Spleen (tissue), 11 donors: Measurements from ENCODE around the gene CACNA2D4. TPM values are rescaled to one million over a fixed set of nuclear protein-coding genes. Genes with fewer than 3 reads are reported as not detected.
A peak's percentile ranks its signal among the peaks of the same experiment; 100 is the strongest.

ENCODE experiments used
- DNase-seq: peaks from one replicate; pipeline ENCODE4 v3.0.0-alpha.2; 2020
- H3K27ac ChIP-seq, 8 donors: fragments of 200-600 bp; sonication (generic) in 7 of 8; 1 replicate in 4 of 8; 2 replicates in 4 of 8; pipeline versions ENCODE4 v1.5.0 to v1.8.0; 2016 to 2021; ENCODE audit warnings: inconsistent platforms in 4 of 8, mild to moderate bottlenecking in 4 of 8, moderate library complexity in 1 of 8
- H3K27me3 ChIP-seq, 7 donors: fragments of 200-600 bp; sonication (generic) in 6 of 7; replicated peaks in 1 of 7; 1 replicate in 4 of 7; 2 replicates in 3 of 7; pipeline versions ENCODE4 v1.5.0 to v1.8.0; 2016 to 2021; ENCODE audit warnings: inconsistent platforms in 3 of 7, mild to moderate bottlenecking in 1 of 7
- H3K36me3 ChIP-seq, 6 donors: fragments of 200-600 bp; sonication (generic) in 5 of 6; 1 replicate in 4 of 6; 2 replicates in 2 of 6; pipeline versions ENCODE4 v1.5.0 to v1.8.0; 2016 to 2021; ENCODE audit warnings: inconsistent platforms in 2 of 6
- H3K4me1 ChIP-seq, 6 donors: fragments of 200-600 bp; sonication (generic) in 5 of 6; 1 replicate in 3 of 6; 2 replicates in 3 of 6; pipeline versions ENCODE4 v1.5.0 to v1.8.0; 2016 to 2021; ENCODE audit warnings: inconsistent platforms in 3 of 6
- H3K4me3 ChIP-seq, 8 donors: fragments of 200-600 bp; sonication (generic) in 7 of 8; 1 replicate in 4 of 8; 2 replicates in 4 of 8; pipeline versions ENCODE4 v1.5.0 to v1.8.0; 2016 to 2021; ENCODE audit warnings: inconsistent platforms in 4 of 8, mild to moderate bottlenecking in 4 of 8, moderate library complexity in 2 of 8
- H3K9me3 ChIP-seq, 8 donors: fragments of 200-600 bp; sonication (generic) in 7 of 8; 1 replicate in 4 of 8; 2 replicates in 4 of 8; pipeline versions ENCODE4 v1.5.0 to v1.8.0; 2016 to 2021; ENCODE audit warnings: inconsistent platforms in 4 of 8
- POLR2A ChIP-seq, 3 donors: fragments of 450-650 bp; IDR thresholded peaks; one replicate each; pipeline ENCODE4 v1.5.1; 2017; ENCODE audit warnings: antibody characterized with exemption in 3 of 3, mild to moderate bottlenecking in 1 of 3
- POLR2AphosphoS5 ChIP-seq, 3 donors: sonication (generic); formaldehyde crosslinking; IDR thresholded peaks; one replicate each; pipeline ENCODE4 v1.5.1; 2017; ENCODE audit warnings: antibody characterized with exemption in 3 of 3
- WGBS, 5 donors: extraction: QIAGEN DNeasy Blood & Tissue Kit in 3 of 5; methylation state at CpG; one replicate each; pipeline versions ENCODE4 v1.1.5 to v1.1.7; 2013 to 2018; 5-methylcytosine and 5-hydroxymethylcytosine counted together
- intact Hi-C: fragments of 100-400 bp; cut with DNase I; formaldehyde crosslinking; loops from one replicate; pipeline ENCODE4 v1.15.0; 2023; ENCODE audit warnings: low total_unique reads
- polyA plus RNA-seq, 3 donors: library from polyadenylated mRNA; stranded (reverse); fragments of 200-250 nt; gene quantifications; one replicate each; pipeline ENCODE4 v1.2.1, GENCODE V29; 2013
- total RNA-seq, 7 donors: library from RNA; depleted of rRNA in 3 of 7; stranded (reverse); fragments of >200 nt in 3 of 7; fragmentation: NEBNext Ultra II Directional in 4 of 7; extraction: Animal tissue kit (Norgen Biotek cat#: 25700) in 4 of 7; gene quantifications; one replicate each; pipeline versions ENCODE4 v1.1.0 to v1.2.1, GENCODE V29; 2016 to 2021
- TF ChIP-seq, protein P1 (sequence below), 11 experiments: fragments of 200-600 bp in 7 of 11; fragments of 450-650 bp in 4 of 11; sonication (generic) in 4 of 11; IDR thresholded peaks in 8 of 11; conservative IDR thresholded peaks in 3 of 11; 1 replicate in 7 of 11; 2 replicates in 4 of 11; pipeline versions ENCODE4 v1.4.0 to v1.8.0; 2016 to 2021; ENCODE audit warnings: antibody characterized with exemption in 11 of 11, inconsistent platforms in 4 of 11, mild to moderate bottlenecking in 1 of 11
- donor health status: healthy with polysubstance abuse.
- donor health status: DM: no; HTN: no; CAD: no; lungs with moderate emphysema.
- donor health status: DM: no; HTN: no; CAD: no.
- donor health status: Bipolar disorder and iron deficiency.
- donor health status: healthy.
- donor health status: DM: no; HTN: no; CAD: no.
- donor health status: DM: yes; HTN: yes; CAD: no.

The CACNA2D4 gene
- total and polyA plus RNA-seq, 10 donors: 3.3 to 11.8 (median 7.0) TPM

DNA sequence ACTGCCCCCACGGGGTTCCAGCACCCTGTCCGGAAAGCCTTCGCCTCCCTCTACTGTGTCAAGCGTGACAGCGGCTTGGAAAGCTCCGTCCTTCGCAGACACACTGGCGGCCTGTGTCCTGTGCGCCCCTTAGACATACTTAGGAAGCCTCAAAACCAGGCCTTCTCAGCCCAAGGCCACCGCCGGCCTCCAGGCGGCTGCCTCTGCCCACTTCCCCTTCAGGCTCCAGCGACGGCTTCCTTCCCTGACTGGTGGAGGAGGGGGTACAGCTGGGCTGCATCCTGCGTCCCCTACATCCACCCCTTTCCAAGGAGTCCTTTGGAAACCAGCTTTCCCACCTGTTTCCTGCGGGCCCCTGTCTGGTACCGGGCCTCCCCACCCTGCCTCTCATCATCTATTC lies 2.5 kb upstream of the CACNA2D4 start:
- Histone ChIP-seq H3K9me3 (no peaks in the 10 kb centered on the region), H3K27me3 (peaks cover 0 to 17% (median 3%) of the 10 kb centered on the region in 7 donors), H3K4me1 (peaks cover 0 to 91% (median 37%) of the 10 kb centered on the region in 6 donors), H3K36me3 (no peaks in the 10 kb centered on the region), H3K4me3 (peak overlapping the region in 2 of 8 donors; percentile 25 to 27), H3K27ac (peak overlapping the region in 4 of 8 donors; percentile 12 to 70 (median 56))
- DNase-seq: peak; percentile 91
- TF ChIP-seq, protein P1, sequence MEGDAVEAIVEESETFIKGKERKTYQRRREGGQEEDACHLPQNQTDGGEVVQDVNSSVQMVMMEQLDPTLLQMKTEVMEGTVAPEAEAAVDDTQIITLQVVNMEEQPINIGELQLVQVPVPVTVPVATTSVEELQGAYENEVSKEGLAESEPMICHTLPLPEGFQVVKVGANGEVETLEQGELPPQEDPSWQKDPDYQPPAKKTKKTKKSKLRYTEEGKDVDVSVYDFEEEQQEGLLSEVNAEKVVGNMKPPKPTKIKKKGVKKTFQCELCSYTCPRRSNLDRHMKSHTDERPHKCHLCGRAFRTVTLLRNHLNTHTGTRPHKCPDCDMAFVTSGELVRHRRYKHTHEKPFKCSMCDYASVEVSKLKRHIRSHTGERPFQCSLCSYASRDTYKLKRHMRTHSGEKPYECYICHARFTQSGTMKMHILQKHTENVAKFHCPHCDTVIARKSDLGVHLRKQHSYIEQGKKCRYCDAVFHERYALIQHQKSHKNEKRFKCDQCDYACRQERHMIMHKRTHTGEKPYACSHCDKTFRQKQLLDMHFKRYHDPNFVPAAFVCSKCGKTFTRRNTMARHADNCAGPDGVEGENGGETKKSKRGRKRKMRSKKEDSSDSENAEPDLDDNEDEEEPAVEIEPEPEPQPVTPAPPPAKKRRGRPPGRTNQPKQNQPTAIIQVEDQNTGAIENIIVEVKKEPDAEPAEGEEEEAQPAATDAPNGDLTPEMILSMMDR (IDR thresholded peaks at IDR 0.05 in 8 of 11, conservative IDR thresholded peaks at IDR 0.05 in 3 of 11): peak in 2 of 11 experiments; percentile 12 to 42
- peak in 2 of 3 donors; percentile 65 to 70 for TF ChIP-seq POLR2AphosphoS5 (IDR thresholded peaks at IDR 0.05)
- no peak for TF ChIP-seq POLR2A (IDR thresholded peaks at IDR 0.05)
- 16 to 36% (median 19%) methylated on average over 17 of the region's 17 CpGs for WGBS, 5 donors
- intact Hi-C loops: no loop called here

DNA sequence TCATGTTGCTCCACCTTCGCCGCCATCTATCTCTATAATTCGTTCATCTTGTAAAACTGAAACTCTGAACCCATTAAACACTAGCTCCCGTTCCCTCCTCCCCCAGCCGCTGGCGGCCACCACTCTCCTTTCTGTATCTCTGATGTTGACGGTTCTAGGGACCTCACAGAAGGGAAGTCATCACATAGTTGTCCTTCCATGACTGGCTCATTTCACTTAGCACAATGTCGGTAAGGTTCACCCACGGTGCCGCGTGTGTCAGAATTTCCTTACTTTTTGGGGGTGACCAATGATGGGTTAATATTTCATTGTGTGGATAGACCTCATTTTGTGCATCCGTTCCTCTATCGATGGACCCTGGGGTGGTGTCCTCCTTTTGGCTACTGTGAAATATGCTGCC lies 2.0 kb upstream of the CACNA2D4 start:
- TF ChIP-seq POLR2AphosphoS5 (IDR thresholded peaks at IDR 0.05) (no peak), POLR2A (IDR thresholded peaks at IDR 0.05) (no peak)
- TF ChIP-seq, protein P1 (IDR thresholded peaks at IDR 0.05 in 8 of 11, conservative IDR thresholded peaks at IDR 0.05 in 3 of 11): no peak

DNA sequence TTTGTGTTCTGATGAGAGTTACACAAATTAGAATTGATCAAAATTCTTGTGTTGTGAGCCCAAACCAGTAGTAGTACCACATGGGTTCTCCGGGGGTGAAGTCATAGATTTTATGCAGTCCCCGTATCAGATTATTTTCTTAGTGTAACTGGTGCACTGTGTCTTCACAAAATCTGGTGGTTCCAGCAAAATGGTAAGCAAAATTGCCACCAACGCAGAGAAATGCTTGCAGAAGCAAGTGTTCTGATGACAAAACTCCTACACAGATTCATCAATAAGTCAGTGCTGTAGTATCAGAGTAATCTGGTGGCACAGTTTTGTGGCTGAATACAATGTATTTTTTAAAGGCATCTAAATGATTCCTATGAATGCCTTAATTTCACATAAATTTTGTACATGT lies 1.3 kb upstream of the CACNA2D4 start:
- Histone ChIP-seq H3K27me3 (peaks cover 0 to 6% (median 3%) of the 10 kb centered on the region in 7 donors), H3K4me3 (no peak overlapping the region), H3K27ac (no peak overlapping the region), H3K9me3 (no peaks in the 10 kb centered on the region), H3K4me1 (peaks cover 0 to 86% (median 30%) of the 10 kb centered on the region in 6 donors), H3K36me3 (no peaks in the 10 kb centered on the region)
- TF ChIP-seq, protein P1 (IDR thresholded peaks at IDR 0.05 in 8 of 11, conservative IDR thresholded peaks at IDR 0.05 in 3 of 11): no peak
- no peak for TF ChIP-seq POLR2AphosphoS5 (IDR thresholded peaks at IDR 0.05)
- TF ChIP-seq POLR2A (IDR thresholded peaks at IDR 0.05): no peak
- 88 to 96% (median 94%) methylated on average over 3 of the region's 3 CpGs for WGBS, 5 donors
- no peak for DNase-seq
- intact Hi-C loops: no loop called here

More for the DNA sequence above, 2.0 kb upstream of the CACNA2D4 start:
- peaks cover 0 to 13% (median 3%) of the 10 kb centered on the region in 7 donors for H3K27me3 ChIP-seq
- H3K4me3 ChIP-seq: no peak overlapping the region
- H3K27ac ChIP-seq: peak overlapping the region in 1 of 8 donors; percentile 70
- peaks cover 0 to 92% (median 37%) of the 10 kb centered on the region in 6 donors for H3K4me1 ChIP-seq
- intact Hi-C loops: no loop called here
- H3K36me3 ChIP-seq: no peaks in the 10 kb centered on the region
- 90 to 94% (median 91%) methylated on average over 13 of the region's 13 CpGs for WGBS, 5 donors
- no peaks in the 10 kb centered on the region for H3K9me3 ChIP-seq
- peak; percentile 63 for DNase-seq

DNA sequence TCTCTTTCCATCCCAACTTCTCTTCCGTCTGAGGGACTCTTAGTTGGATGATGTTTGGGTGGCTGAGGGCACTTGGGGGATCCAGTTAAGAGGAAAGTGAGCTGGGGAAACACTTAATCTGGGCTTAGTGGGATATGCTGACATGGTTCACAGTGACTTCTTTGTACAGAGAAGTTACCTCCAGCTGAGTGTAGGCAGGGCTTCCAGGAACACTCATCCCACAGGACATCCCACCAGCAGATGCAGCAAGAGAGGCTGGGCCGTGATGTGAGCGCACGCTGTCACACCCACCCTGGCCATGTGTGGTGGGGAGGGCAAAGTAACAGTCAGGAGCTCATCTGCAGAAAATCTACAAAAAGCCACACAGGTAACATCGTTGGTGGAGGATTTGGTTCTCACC lies 832 bp upstream of the CACNA2D4 start:
- Histone ChIP-seq H3K9me3 (no peaks in the 10 kb centered on the region), H3K36me3 (no peaks in the 10 kb centered on the region), H3K4me3 (peak overlapping the region in 2 of 8 donors; percentile 40 to 64), H3K27ac (no peak overlapping the region), H3K4me1 (peaks cover 0 to 81% (median 27%) of the 10 kb centered on the region in 6 donors), H3K27me3 (peaks cover 0 to 6% (median 1%) of the 10 kb centered on the region in 7 donors)
- peak; percentile 58 for DNase-seq
- TF ChIP-seq, protein P1 (IDR thresholded peaks at IDR 0.05 in 8 of 11, conservative IDR thresholded peaks at IDR 0.05 in 3 of 11): no peak
- TF ChIP-seq POLR2A (IDR thresholded peaks at IDR 0.05) (no peak), POLR2AphosphoS5 (IDR thresholded peaks at IDR 0.05) (no peak)
- intact Hi-C loops: no loop called here
- WGBS, 5 donors: 84 to 97% (median 90%) methylated on average over 5 of the region's 5 CpGs
